ENCODE results near the gene DDA1.

DDA1 gene

GRCh38 chr19:17303167-17303939 is 6.0 kb upstream of the DDA1 start, which contains the start of gene ABHD8:
Gene ABHD8, minus strand, starts transcription at chr19:17303425. Its CDS starts 1,809 bp downstream, at chr19:17301616.
- Histone ChIP-seq H3K4me3 (replicated peaks; ENCODE audit: insufficient read depth, low read length) (peak within 1 kb of the TSS; percentile 56), H3K27ac (replicated peaks) (peak within 1 kb of the TSS; percentile 48; the same call in 1 of the 2 replicates)
- TF ChIP-seq CTCF (IDR thresholded peaks at IDR 0.05; ENCODE audit: insufficient read depth, low read length) (no peak), GABPA (IDR thresholded peaks at IDR 0.05; ENCODE audit: low read depth) (no peak), POLR2AphosphoS5 (IDR thresholded peaks at IDR 0.05; ENCODE audit: low read depth) (no peak; the same call in 1 of the 2 replicates), REST (IDR thresholded peaks at IDR 0.05; ENCODE audit: insufficient replicate concordance, low read depth) (no peak), SPI1 (IDR thresholded peaks at IDR 0.05; ENCODE audit: borderline replicate concordance, low read depth) (no peak; the same call in 1 of the 2 replicates)

GRCh38 chr19:17303940-17304267 is 5.5 kb upstream of the DDA1 start:
- DNase-seq (ENCODE audit: low read depth in 1 of 2, low spot score in 1 of 2) = no peak
- no peak overlapping the region for H3K4me3 ChIP-seq (replicated peaks; ENCODE audit: insufficient read depth, low read length)
- TF ChIP-seq POLR2AphosphoS5 (IDR thresholded peaks at IDR 0.05; ENCODE audit: low read depth) = no peak
- H3K27ac ChIP-seq (replicated peaks) = no peak overlapping the region
- no peaks in the 10 kb centered on the region for H3K27me3 ChIP-seq (ENCODE audit: insufficient read depth, poor library complexity, severe bottlenecking)

More at GRCh38 chr19:17303167-17303939, 6.0 kb upstream of the DDA1 start, which contains the start of gene ABHD8:
- H3K27me3 ChIP-seq (ENCODE audit: insufficient read depth, poor library complexity, severe bottlenecking) = no peaks in the 10 kb centered on the region
- DNase-seq (ENCODE audit: low read depth in 1 of 2, low spot score in 1 of 2) = peak; percentile 90 to 95

- Histone ChIP-seq H3K27me3 (ENCODE audit: insufficient read depth, poor library complexity, severe bottlenecking) (no peaks in the 10 kb centered on the region), H3K4me3 (replicated peaks; ENCODE audit: insufficient read depth, low read length) (no peak overlapping the region), H3K27ac (replicated peaks) (no peak overlapping the region; the same call in 1 of the 2 replicates)
- no peak for DNase-seq (ENCODE audit: low read depth in 1 of 2, low spot score in 1 of 2)
- TF ChIP-seq REST (IDR thresholded peaks at IDR 0.05; ENCODE audit: insufficient replicate concordance, low read depth) (no peak), POLR2AphosphoS5 (IDR thresholded peaks at IDR 0.05; ENCODE audit: low read depth) (no peak), GABPA (IDR thresholded peaks at IDR 0.05; ENCODE audit: low read depth) (no peak), CTCF (IDR thresholded peaks at IDR 0.05; ENCODE audit: insufficient read depth, low read length) (no peak), SPI1 (IDR thresholded peaks at IDR 0.05; ENCODE audit: borderline replicate concordance, low read depth) (no peak)
Measured at GRCh38 chr19:17304386-17305215, 4.8 kb upstream of the DDA1 start.

GRCh38 chr19:17305216-17305516 is 4.2 kb upstream of the DDA1 start:
- H3K27me3 ChIP-seq (ENCODE audit: insufficient read depth, poor library complexity, severe bottlenecking) = no peaks in the 10 kb centered on the region
- DNase-seq (ENCODE audit: low read depth in 1 of 2, low spot score in 1 of 2) = no peak
- no peak for TF ChIP-seq SPI1 (IDR thresholded peaks at IDR 0.05; ENCODE audit: borderline replicate concordance, low read depth)
- TF ChIP-seq GABPA (IDR thresholded peaks at IDR 0.05; ENCODE audit: low read depth) = no peak
- TF ChIP-seq CTCF (IDR thresholded peaks at IDR 0.05; ENCODE audit: insufficient read depth, low read length) = no peak
- TF ChIP-seq POLR2AphosphoS5 (IDR thresholded peaks at IDR 0.05; ENCODE audit: low read depth) = no peak
- TF ChIP-seq REST (IDR thresholded peaks at IDR 0.05; ENCODE audit: insufficient replicate concordance, low read depth) = no peak
- H3K27ac ChIP-seq (replicated peaks) = peak overlapping the region; percentile 25; the same call in 1 of the 2 replicates
- no peak overlapping the region for H3K4me3 ChIP-seq (replicated peaks; ENCODE audit: insufficient read depth, low read length)

Data from HL-60 (cell line).